GM12878 (cell line): ENCODE results near the gene DHX16. TPM values are rescaled to one million over a fixed set of nuclear protein-coding genes. Genes with fewer than 3 reads are reported as not detected.
A peak's percentile ranks its signal among the peaks of the same experiment; 100 is the strongest.

ENCODE experiments used
- ATF2 ChIP-seq: IDR thresholded peaks from 2 replicates; pipeline ENCODE4 v1.6.1; 2012; ENCODE audit warnings: low read length, inconsistent platforms
- CHD1 ChIP-seq: IDR thresholded peaks from 2 replicates; pipeline ENCODE4 v1.6.1; 2012; ENCODE audit warnings: low read depth, low read length, improper control_type of control experiment
- CHD2 ChIP-seq: IDR thresholded peaks from 2 replicates; pipeline ENCODE4 v1.6.1; 2011; ENCODE audit warnings: low read depth, low read length, improper control_type of control experiment, borderline replicate concordance
- CHD4 ChIP-seq: fragments of 200-600 bp; sonication (generic); IDR thresholded peaks from 2 replicates; pipeline ENCODE4 v1.6.1; 2016; ENCODE audit warnings: mild to moderate bottlenecking
- FOXM1 ChIP-seq: IDR thresholded peaks from 2 replicates; pipeline ENCODE4 v1.6.1; 2012; ENCODE audit warnings: low read depth, mild to moderate bottlenecking, inconsistent platforms, low read length, moderate library complexity
- HCFC1 ChIP-seq: fragments of 150-350 bp; IDR thresholded peaks from 2 replicates; pipeline ENCODE4 v1.6.1; 2014; ENCODE audit warnings: low read length
- HDAC2 ChIP-seq: fragments of 200-600 bp; sonication (generic); IDR thresholded peaks from 2 replicates; pipeline ENCODE4 v1.6.1; 2017
- KLF5 ChIP-seq: fragments of 450-650 bp; IDR thresholded peaks from 2 replicates; pipeline ENCODE4 v1.6.1; 2014; ENCODE audit warnings: mild to moderate bottlenecking; ENCODE audit not compliant: partially characterized antibody
- MLLT1 ChIP-seq: fragments of 450-650 bp; IDR thresholded peaks from 2 replicates; pipeline ENCODE4 v1.6.1; 2016; ENCODE audit warnings: mild to moderate bottlenecking
- PAX8 ChIP-seq: fragments of 450-650 bp; IDR thresholded peaks from 2 replicates; pipeline ENCODE4 v1.6.1; 2017; ENCODE audit warnings: mild to moderate bottlenecking, moderate library complexity
- POLR2AphosphoS2 ChIP-seq: IDR thresholded peaks from 2 replicates; pipeline ENCODE4 v1.6.1; 2011; ENCODE audit warnings: low read depth, mild to moderate bottlenecking, low read length, improper control_type of control experiment, moderate library complexity
- RFX5 ChIP-seq: IDR thresholded peaks from 2 replicates; pipeline ENCODE4 v1.6.1; 2011; ENCODE audit warnings: low read depth, low read length, improper control_type of control experiment
- SIX5 ChIP-seq: IDR thresholded peaks from 2 replicates; pipeline ENCODE4 v1.6.1; 2011; ENCODE audit warnings: mild to moderate bottlenecking, low read depth, low read length, moderate library complexity; ENCODE audit not compliant: severe bottlenecking
- SPI1 ChIP-seq: IDR thresholded peaks from 2 replicates; pipeline ENCODE4 v1.6.1; 2011; ENCODE audit warnings: low read depth, mild to moderate bottlenecking, low read length, moderate library complexity, borderline replicate concordance; ENCODE audit not compliant: insufficient read depth
- USF2 ChIP-seq: IDR thresholded peaks from 2 replicates; pipeline ENCODE4 v1.6.1; 2011; ENCODE audit warnings: low read depth, low read length, improper control_type of control experiment, borderline replicate concordance
- ZBTB4 ChIP-seq: fragments of 450-650 bp; formaldehyde crosslinking; IDR thresholded peaks from 2 replicates; pipeline ENCODE4 v1.4.0; 2022; ENCODE audit warnings: mild to moderate bottlenecking, moderate library complexity
- ZNF217 ChIP-seq: fragments of 450-650 bp; IDR thresholded peaks from 2 replicates; pipeline ENCODE4 v1.6.1; 2017; ENCODE audit warnings: antibody characterized with exemption, mild to moderate bottlenecking
- ZNF687 ChIP-seq: fragments of 450-650 bp; IDR thresholded peaks from 2 replicates; pipeline ENCODE4 v1.6.1; 2017; ENCODE audit warnings: mild to moderate bottlenecking, moderate library complexity
- polyA plus RNA-seq, 11 experiments: library from polyadenylated mRNA; depleted of rRNA in 4 of 11; unstranded in 6 of 11; stranded (reverse) in 5 of 11; fragments of >200 nt; fragmentation: Nextera tagmentation in 4 of 11; fragmentation: Illumina TruSeq in 1 of 11; extraction: Ambion mirVana in 4 of 11; extraction: Trizol in 1 of 11; gene quantifications; 1 replicate in 1 of 11; 2 replicates in 10 of 11; pipeline versions ENCODE4 v1.2.1 to v1.2.3, GENCODE V29; 2011 to 2016; ENCODE audit warnings: inconsistent platforms in 2 of 11, missing spikeins in 2 of 11, low read depth in 1 of 11
- total RNA-seq, 4 experiments: library from RNA; depleted of rRNA in 3 of 4; stranded (reverse); fragments of >200 nt in 3 of 4; fragmentation: Illumina TruSeq in 1 of 4; extraction: Trizol in 1 of 4; gene quantifications; 2 replicates each; pipeline versions ENCODE4 v1.2.1 to v1.2.3, GENCODE V29; 2013 to 2021

DHX16 gene
- total and polyA plus RNA-seq, 10 of the 15 experiments (the other 5 are each of a cell fraction or from before 2014, with no cell fraction given): 10.1 to 41.4 (median 38.3) TPM

GRCh38 chr6:30615219-30615957, 57.4 kb downstream of the DHX16 start (continued):
- TF ChIP-seq ZNF217 (no peak), POLR2AphosphoS2 (peak; percentile 97; the same call in 1 of the 2 replicates), CHD2 (no peak), KLF5 (no peak), RFX5 (no peak), ATF2 (peak; percentile 71), USF2 (no peak; the same call in 1 of the 2 replicates), CHD4 (no peak), SPI1 (no peak), HDAC2 (no peak), HCFC1 (0 out of 2 replicates have a peak, but pooled peaks have one; percentile 17), CHD1 (peak; percentile 79), ZNF687 (peak; percentile 82), SIX5 (no peak), PAX8 (peak; percentile 85; the same call in 1 of the 2 replicates), ZBTB4 (CRISPR knock-in tag) (no peak; the same call in 1 of the 2 replicates), FOXM1 (peak; percentile 3; the same call in 1 of the 2 replicates), MLLT1 (peak; percentile 94)
